B cell (primary cell): Measurements from ENCODE around the gene PPT1.

Experiments
- EZH2 ChIP-seq: IDR thresholded peaks from 2 replicates; pipeline ENCODE4 v1.6.1; 2012; ENCODE audit warnings: borderline replicate concordance, low read depth, mild to moderate bottlenecking, moderate library complexity, low read length; ENCODE audit not compliant: insufficient read depth, poor library complexity, severe bottlenecking
- TF ChIP-seq, protein P1 (sequence below): fragments of 200-600 bp; IDR thresholded peaks from one replicate; pipeline ENCODE4 v1.8.0; 2022; ENCODE audit warnings: antibody characterized with exemption, mild to moderate bottlenecking

DNA sequence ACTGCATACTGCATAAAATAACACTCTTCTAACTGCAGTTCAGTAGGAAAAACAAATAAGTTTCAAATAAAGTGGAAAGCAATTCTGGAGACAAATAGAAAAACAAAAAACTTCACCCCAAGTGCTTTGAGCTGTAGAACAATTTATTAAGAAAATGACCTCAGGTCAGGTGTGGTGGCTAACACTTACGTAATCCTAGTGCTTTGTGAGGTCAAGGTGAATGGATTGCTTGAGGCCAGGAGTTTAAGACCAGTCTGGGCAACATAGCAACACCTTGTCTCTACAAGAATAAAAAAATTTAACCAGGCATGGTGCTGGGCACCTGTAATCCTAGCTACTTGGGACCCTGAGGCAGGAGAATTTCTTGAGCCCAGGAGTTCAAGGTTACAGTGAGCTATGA lies 5.0 kb upstream of the PPT1 start:
- TF ChIP-seq, protein P1, sequence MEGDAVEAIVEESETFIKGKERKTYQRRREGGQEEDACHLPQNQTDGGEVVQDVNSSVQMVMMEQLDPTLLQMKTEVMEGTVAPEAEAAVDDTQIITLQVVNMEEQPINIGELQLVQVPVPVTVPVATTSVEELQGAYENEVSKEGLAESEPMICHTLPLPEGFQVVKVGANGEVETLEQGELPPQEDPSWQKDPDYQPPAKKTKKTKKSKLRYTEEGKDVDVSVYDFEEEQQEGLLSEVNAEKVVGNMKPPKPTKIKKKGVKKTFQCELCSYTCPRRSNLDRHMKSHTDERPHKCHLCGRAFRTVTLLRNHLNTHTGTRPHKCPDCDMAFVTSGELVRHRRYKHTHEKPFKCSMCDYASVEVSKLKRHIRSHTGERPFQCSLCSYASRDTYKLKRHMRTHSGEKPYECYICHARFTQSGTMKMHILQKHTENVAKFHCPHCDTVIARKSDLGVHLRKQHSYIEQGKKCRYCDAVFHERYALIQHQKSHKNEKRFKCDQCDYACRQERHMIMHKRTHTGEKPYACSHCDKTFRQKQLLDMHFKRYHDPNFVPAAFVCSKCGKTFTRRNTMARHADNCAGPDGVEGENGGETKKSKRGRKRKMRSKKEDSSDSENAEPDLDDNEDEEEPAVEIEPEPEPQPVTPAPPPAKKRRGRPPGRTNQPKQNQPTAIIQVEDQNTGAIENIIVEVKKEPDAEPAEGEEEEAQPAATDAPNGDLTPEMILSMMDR: no peak
- no peak for TF ChIP-seq EZH2
